ENCODE results near the gene AFF2.

DNA sequence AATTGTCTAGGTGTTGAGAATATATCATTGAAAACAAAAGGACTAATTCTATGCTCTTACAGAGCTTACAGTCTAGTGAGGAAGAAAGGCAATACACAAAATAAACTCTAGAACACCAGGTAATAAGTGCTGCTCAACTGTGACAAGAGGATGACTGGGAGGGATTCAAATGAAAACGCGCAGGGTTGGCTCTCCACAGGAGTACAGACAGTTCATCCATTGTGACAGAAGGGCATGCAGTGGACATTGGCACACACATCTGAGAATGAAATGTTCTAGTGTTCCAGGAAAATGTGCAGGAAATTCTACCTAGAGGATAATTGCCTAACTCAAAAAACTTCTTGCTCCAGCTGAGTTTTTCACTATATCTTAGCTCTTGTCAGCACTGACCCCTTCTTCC, 512.7 kb downstream of the AFF2 start:
- TF ChIP-seq POLR2A (IDR thresholded peaks at IDR 0.05) = no peak
- TF ChIP-seq, protein P1, sequence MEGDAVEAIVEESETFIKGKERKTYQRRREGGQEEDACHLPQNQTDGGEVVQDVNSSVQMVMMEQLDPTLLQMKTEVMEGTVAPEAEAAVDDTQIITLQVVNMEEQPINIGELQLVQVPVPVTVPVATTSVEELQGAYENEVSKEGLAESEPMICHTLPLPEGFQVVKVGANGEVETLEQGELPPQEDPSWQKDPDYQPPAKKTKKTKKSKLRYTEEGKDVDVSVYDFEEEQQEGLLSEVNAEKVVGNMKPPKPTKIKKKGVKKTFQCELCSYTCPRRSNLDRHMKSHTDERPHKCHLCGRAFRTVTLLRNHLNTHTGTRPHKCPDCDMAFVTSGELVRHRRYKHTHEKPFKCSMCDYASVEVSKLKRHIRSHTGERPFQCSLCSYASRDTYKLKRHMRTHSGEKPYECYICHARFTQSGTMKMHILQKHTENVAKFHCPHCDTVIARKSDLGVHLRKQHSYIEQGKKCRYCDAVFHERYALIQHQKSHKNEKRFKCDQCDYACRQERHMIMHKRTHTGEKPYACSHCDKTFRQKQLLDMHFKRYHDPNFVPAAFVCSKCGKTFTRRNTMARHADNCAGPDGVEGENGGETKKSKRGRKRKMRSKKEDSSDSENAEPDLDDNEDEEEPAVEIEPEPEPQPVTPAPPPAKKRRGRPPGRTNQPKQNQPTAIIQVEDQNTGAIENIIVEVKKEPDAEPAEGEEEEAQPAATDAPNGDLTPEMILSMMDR (IDR thresholded peaks at IDR 0.05) = no peak
